ENCODE results near the gene HSFY1. TPM values are rescaled to one million over a fixed set of nuclear protein-coding genes. Genes with fewer than 3 reads are reported as not detected.
"Not testable (repeated sequence)": the region's sequence is repeated elsewhere in the genome, so short reads cannot be mapped to it uniquely, and the experiment has no call there.

The HSFY1 gene, protein sequence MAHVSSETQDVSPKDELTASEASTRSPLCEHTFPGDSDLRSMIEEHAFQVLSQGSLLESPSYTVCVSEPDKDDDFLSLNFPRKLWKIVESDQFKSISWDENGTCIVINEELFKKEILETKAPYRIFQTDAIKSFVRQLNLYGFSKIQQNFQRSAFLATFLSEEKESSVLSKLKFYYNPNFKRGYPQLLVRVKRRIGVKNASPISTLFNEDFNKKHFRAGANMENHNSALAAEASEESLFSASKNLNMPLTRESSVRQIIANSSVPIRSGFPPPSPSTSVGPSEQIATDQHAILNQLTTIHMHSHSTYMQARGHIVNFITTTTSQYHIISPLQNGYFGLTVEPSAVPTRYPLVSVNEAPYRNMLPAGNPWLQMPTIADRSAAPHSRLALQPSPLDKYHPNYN
- total RNA-seq (not detected), polyA plus RNA-seq (not detected)
- long read RNA-seq, donor 1, result 0 reads
- long read RNA-seq, donor 2, result 0 reads
- long read RNA-seq, donor 3, result 0 reads
- long read RNA-seq, donor 4, result 0 reads

DNA sequence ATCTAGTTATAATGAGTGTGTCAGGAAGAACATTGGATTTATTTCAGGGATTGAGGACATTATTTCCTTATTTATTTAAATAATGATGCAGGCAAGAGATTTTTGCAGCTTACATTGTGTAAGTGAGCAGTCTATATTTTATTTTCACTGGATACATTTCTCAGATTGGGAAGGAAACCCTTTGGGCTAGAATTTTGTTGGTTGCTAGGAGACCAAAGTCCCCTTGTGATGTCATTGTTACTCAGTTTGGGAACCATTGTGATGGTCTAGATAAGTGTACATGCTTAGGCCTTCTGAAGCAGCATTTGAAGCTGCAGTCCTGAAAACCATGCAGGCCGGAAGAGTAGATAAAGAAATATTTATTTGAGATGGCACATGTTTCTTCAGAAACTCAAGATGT, at the start of gene HSFY1:
Gene HSFY1, plus strand, starts transcription at position 301 of the 400 bp plus-strand sequence. Its CDS starts 68 bp downstream, at position 369.
- DNase-seq; H3K9me3 ChIP-seq (ENCODE audit: control insufficient read depth, low read length); intact Hi-C loops (cut with DNase I); H3K4me1 ChIP-seq (ENCODE audit: control insufficient read depth, insufficient read depth, low read length); H3K4me3 ChIP-seq (ENCODE audit: low read length); ATAC-seq; H3K27ac ChIP-seq (ENCODE audit: low read length); H3K27me3 ChIP-seq (ENCODE audit: control insufficient read depth, insufficient read depth): not testable (repeated sequence)
- WGBS, result no CpG with 5 or more reads among the region's 1 CpG

DNA sequence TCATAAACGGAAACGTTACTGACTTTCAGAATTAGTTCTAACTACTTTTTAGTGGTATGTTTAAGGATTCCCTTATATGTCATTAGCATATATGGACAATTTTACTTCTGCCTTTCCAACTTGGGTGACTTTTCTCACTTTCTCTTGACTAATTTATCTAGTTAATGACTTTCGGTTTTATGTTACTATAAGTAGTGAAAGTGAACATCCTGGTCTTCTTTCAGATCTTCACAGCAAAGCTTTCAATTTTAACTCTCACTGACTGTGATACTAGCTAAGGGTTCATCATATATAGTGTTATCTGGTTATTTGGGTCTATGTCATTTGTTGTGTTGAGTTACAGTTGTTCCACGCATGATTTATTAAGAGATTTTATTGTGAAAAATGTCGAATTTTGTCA, 42.3 kb upstream of the HSFY1 start:
- H3K9me3 ChIP-seq (ENCODE audit: control insufficient read depth, low read length); H3K4me3 ChIP-seq (ENCODE audit: low read length); ATAC-seq; H3K27ac ChIP-seq (ENCODE audit: low read length); DNase-seq; H3K4me1 ChIP-seq (ENCODE audit: control insufficient read depth, insufficient read depth, low read length); intact Hi-C loops (cut with DNase I); H3K27me3 ChIP-seq (ENCODE audit: control insufficient read depth, insufficient read depth): not testable (repeated sequence)
- WGBS, result no CpG with 5 or more reads among the region's 5 CpGs

DNA sequence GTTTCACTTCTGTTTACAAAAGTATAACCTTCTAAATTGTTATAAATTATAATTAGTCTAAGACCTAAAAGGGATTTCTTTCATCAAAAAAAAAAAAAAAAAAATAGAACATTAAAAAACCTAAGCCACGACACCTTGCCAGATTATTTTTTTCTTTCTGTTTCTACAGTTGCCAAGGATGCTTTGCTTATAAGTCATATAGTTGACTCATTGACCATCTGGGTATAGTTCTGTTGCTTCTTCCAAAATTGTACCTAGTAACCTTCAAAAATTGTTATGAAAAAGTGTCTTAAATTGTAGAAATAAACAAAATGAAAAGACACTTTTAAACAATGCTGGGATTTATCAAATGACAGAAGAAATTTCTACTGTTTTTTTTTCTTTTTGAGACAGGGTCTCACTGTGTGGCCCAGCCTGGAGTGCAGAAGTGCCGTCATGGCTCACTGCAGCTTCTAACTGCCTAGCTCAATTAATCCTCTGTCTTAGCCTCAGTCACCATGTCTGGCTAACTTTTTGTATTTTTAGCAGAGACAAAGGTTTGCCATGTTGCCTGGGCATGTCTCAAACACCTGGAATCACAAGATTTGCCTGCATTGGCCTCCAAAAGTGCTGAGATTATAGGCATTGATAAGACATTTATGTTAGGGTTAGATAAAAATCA, 15.4 kb upstream of the HSFY1 start:
- no CpG with 5 or more reads among the region's 2 CpGs for WGBS
- H3K27ac ChIP-seq (ENCODE audit: low read length); ATAC-seq; intact Hi-C loops (cut with DNase I); DNase-seq; H3K27me3 ChIP-seq (ENCODE audit: control insufficient read depth, insufficient read depth); H3K4me1 ChIP-seq (ENCODE audit: control insufficient read depth, insufficient read depth, low read length); H3K4me3 ChIP-seq (ENCODE audit: low read length); H3K9me3 ChIP-seq (ENCODE audit: control insufficient read depth, low read length): not testable (repeated sequence)

DNA sequence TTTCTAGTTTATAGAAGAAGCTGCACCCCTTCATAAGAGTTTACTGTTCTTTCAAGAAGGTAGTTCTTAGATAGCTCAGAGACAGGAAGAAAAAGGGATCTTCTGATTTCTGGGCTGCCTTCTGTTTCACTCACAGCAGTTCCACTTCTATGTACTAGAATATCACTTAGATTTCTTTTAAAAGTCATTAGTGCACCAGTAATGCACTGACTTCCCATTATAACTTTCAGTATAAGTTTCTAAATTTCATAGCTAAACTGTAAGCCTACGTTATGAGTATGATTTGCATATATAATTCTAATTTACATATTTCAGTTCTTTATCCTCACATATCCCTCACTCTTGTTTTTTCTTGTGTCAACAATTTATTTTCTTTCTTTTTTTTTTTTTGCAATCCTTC, 7.6 kb upstream of the HSFY1 start:
- H3K4me1 ChIP-seq (ENCODE audit: control insufficient read depth, insufficient read depth, low read length); H3K9me3 ChIP-seq (ENCODE audit: control insufficient read depth, low read length); H3K4me3 ChIP-seq (ENCODE audit: low read length); H3K27ac ChIP-seq (ENCODE audit: low read length); H3K27me3 ChIP-seq (ENCODE audit: control insufficient read depth, insufficient read depth); DNase-seq; ATAC-seq; intact Hi-C loops (cut with DNase I): not testable (repeated sequence)
- whole genome bisulfite sequencing, result no CpG with 5 or more reads among the region's 1 CpG

DNA sequence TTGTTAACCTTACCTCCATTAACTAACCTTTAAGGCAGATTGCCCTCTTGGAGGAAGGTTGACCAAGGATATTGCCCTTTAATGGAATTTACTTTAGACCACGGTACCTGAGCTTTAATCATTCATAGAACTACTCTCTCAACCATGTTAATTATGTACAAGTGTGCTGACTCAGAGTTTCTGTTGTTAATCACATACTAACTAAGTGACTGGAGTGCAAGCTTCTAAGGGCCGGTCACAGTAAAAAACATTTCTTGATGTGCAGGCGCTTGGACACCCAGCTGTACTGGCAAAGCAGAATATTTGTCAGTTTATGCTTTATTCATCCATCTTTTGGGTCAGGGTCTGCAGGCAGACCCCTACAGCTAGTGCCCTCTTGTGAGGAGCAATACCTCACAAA, 6.6 kb downstream of the HSFY1 start:
- H3K4me1 ChIP-seq (ENCODE audit: control insufficient read depth, insufficient read depth, low read length); H3K27me3 ChIP-seq (ENCODE audit: control insufficient read depth, insufficient read depth); H3K4me3 ChIP-seq (ENCODE audit: low read length); H3K9me3 ChIP-seq (ENCODE audit: control insufficient read depth, low read length); intact Hi-C loops (cut with DNase I); ATAC-seq; DNase-seq; H3K27ac ChIP-seq (ENCODE audit: low read length): not testable (repeated sequence)
- WGBS, result no CpG with 5 or more reads among the region's 3 CpGs

DNA sequence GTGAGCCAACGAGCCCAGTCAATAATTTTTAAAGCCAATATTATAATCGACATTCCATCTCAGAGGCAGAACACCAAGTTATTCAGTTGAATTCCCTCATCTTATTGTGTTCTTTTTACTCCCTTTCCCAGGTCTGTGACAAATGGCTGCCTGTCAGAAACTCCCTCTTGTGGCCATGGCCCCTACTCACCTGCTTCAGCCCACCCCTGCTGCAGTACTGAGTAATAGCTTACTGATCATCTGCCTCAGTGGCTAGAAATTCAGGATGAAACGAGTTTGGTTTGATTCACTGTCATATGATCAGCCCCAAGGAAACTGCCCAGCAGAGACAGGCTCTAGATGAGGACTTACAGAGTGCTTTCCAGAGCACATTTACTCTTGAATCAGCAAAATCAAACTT, 19.4 kb downstream of the HSFY1 start:
- H3K4me3 ChIP-seq (ENCODE audit: low read length); ATAC-seq; H3K4me1 ChIP-seq (ENCODE audit: control insufficient read depth, insufficient read depth, low read length); H3K27me3 ChIP-seq (ENCODE audit: control insufficient read depth, insufficient read depth); DNase-seq; intact Hi-C loops (cut with DNase I); H3K27ac ChIP-seq (ENCODE audit: low read length); H3K9me3 ChIP-seq (ENCODE audit: control insufficient read depth, low read length): not testable (repeated sequence)
- WGBS, result no CpG with 5 or more reads among the region's 3 CpGs

Other genes with a start within 250 kb of the HSFY1 start
- gene HSFY2, start 227.0 kb downstream of the HSFY1 start, total RNA-seq, result under 1 TPM in 2 of 4 donors, not detected in 2; 0.40 to 0.56 TPM
- 0.09 TPM for gene HSFY2, start 227.0 kb downstream of the HSFY1 start, polyA plus RNA-seq

Measured in right cardiac atrium (tissue), 5 donors.